H1 (cell line): ENCODE data around the gene UNC13C. TPM values are rescaled to one million over a fixed set of nuclear protein-coding genes. Genes with fewer than 3 reads are reported as not detected.

ENCODE experiments used
- KDM4A ChIP-seq: IDR thresholded peaks from one replicate; pipeline ENCODE4 v1.7.1; 2012; ENCODE audit warnings: low read depth, mild to moderate bottlenecking, moderate library complexity, low read length, inconsistent platforms; ENCODE audit not compliant: severe bottlenecking
- polyA plus RNA-seq, 7 experiments: library from polyadenylated mRNA; depleted of rRNA in 3 of 7; stranded (reverse) in 5 of 7; unstranded in 2 of 7; fragments of >200 nt in 5 of 7; fragments of 200-250 nt in 2 of 7; gene quantifications; 1 replicate in 5 of 7; 2 replicates in 1 of 7; 4 replicates in 1 of 7; pipeline versions ENCODE4 v1.2.1 to v1.2.3, GENCODE V29; 2011 to 2013; ENCODE audit warnings: missing spikeins in 2 of 7, mixed read lengths in 2 of 7
- total RNA-seq: library from RNA; stranded (reverse); fragmentation: NEBNext Ultra II Directional; extraction: Animal tissue kit (Norgen Biotek cat#: 25700); gene quantifications from 2 replicates; pipeline ENCODE4 v1.2.1, GENCODE V29; 2021

Gene UNC13C
- total and polyA plus RNA-seq, 2 of the 8 experiments (the other 6 are each of a cell fraction or from before 2014, with no cell fraction given): 0.02 to 0.13 TPM

DNA sequence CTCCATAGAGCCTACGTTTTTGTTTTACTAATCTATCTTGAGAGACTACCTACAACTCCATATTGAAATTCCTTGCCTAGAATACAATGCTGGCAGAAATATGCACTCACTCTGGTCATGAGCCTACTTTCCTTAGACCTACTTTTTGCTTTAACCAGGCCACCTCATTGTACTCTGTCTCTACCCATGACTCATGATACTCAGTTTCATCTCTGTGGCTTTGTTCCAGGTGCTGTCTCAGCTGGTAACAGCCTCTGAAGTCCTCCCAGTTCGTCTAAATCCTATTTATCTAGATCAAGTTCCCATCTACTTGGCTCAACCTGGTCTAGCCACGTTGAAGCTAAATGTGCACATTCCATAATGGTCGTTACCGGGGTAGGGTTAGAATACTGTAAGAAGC, 682.1 kb downstream of the UNC13C start (continued):
- TF ChIP-seq KDM4A: no peak
